ENCODE measurements around the gene GPS1.

Gene GPS1

DNA sequence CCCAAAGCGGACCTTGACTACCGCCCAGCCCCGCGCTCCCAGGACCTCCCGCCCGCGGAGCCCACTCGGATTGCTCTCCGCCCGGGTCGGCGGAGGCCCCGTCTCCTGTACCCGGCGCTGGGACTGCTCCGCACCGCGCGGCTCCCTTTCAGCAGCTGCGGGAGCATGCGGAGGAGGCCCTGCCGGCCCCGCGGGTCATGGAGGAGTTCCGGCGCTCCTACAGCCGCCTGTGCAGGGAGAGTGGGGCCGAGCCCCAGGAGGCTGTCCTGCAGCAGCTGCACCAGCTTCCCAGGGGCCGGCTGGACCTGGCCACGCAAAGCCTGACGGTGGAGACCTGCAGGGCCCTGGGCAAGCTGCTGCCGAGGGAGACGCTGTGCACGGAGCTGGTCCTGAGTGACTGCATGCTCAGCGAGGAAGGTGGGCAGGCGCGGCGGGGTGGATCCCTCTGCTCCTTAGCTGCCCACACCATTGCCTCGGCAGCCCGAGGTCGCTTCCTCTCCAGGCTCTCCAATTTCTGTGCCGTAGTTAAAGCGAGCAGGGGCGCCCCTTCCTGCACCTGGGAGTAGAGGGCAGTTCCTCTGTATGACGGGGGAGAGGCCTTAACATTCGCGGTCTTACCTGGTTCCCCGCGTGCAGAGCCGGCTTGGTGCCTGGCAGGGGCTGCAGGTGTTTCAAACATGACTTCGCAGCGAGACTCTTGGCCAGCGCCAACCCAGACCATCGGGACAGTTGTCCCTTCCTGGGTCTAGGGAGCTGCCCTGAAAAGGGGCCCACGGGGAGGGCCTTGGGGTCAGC, 28.1 kb upstream of the GPS1 start:
- Histone ChIP-seq H3K9ac (ENCODE audit: low read depth, low read length, poor library complexity, severe bottlenecking) (peak overlapping the region; percentile 73), H3F3A (ENCODE audit: low read depth) (no peaks in the 10 kb centered on the region), H3K9me3 (ENCODE audit: insufficient read depth, low read depth, low read length) (no peaks in the 10 kb centered on the region), H2AFZ (ENCODE audit: low read length) (peak overlapping the region; percentile 79), H3K4me1 (ENCODE audit: insufficient read depth, low read length, poor library complexity, severe bottlenecking) (peaks cover 33% of the 10 kb centered on the region), H3K4me3 (ENCODE audit: low read length, poor library complexity, severe bottlenecking) (peak overlapping the region; percentile 89), H4K20me1 (ENCODE audit: insufficient read depth, low read length, poor library complexity, severe bottlenecking) (peaks cover 18% of the 10 kb centered on the region), H3K9me2 (replicated peaks; ENCODE audit: low read depth, low read length) (no peaks in the 10 kb centered on the region), H3K79me2 (ENCODE audit: insufficient read depth, low read length) (peaks cover 22% of the 10 kb centered on the region; the same call in 1 of the 2 replicates), H3K27me3 (ENCODE audit: insufficient read depth, low read length, poor library complexity, severe bottlenecking) (no peaks in the 10 kb centered on the region), H3K36me3 (ENCODE audit: insufficient read depth, low read length) (no peaks in the 10 kb centered on the region), H3K4me2 (ENCODE audit: low read depth, low read length, poor library complexity, severe bottlenecking) (peak overlapping the region; percentile 94)
- TF ChIP-seq, protein P1, sequence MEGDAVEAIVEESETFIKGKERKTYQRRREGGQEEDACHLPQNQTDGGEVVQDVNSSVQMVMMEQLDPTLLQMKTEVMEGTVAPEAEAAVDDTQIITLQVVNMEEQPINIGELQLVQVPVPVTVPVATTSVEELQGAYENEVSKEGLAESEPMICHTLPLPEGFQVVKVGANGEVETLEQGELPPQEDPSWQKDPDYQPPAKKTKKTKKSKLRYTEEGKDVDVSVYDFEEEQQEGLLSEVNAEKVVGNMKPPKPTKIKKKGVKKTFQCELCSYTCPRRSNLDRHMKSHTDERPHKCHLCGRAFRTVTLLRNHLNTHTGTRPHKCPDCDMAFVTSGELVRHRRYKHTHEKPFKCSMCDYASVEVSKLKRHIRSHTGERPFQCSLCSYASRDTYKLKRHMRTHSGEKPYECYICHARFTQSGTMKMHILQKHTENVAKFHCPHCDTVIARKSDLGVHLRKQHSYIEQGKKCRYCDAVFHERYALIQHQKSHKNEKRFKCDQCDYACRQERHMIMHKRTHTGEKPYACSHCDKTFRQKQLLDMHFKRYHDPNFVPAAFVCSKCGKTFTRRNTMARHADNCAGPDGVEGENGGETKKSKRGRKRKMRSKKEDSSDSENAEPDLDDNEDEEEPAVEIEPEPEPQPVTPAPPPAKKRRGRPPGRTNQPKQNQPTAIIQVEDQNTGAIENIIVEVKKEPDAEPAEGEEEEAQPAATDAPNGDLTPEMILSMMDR (conservative IDR thresholded peaks at IDR 0.05; ENCODE audit: low read length) = no peak
- TF ChIP-seq EZH2phosphoT487 (IDR thresholded peaks at IDR 0.05; ENCODE audit: borderline replicate concordance) = no peak

DNA sequence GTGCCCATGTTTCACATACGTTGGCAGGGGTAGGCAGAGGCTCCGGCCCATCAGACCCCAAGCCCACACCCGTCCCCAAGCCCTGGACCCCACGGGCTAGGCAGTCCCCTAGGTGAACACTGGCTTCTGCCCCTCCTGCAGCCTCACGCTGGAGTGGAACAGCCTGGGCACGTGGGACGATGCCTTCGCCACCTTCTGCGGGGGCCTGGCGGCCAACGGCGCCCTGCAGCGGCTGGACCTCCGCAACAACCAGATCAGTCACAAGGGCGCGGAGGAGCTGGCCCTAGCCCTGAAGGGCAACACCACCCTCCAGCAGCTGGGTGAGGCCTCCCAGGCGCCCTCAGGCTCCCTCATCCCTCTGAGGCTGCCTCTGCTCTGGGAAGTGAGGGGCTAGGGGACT, 26.8 kb upstream of the GPS1 start:
- H3K4me3 ChIP-seq (ENCODE audit: low read length, poor library complexity, severe bottlenecking) = peak overlapping the region; percentile 89
- H3K4me2 ChIP-seq (ENCODE audit: low read depth, low read length, poor library complexity, severe bottlenecking) = peak overlapping the region; percentile 94
- H3K4me1 ChIP-seq (ENCODE audit: insufficient read depth, low read length, poor library complexity, severe bottlenecking) = peaks cover 33% of the 10 kb centered on the region
- no peaks in the 10 kb centered on the region for H3K36me3 ChIP-seq (ENCODE audit: insufficient read depth, low read length)
- H3K9me2 ChIP-seq (replicated peaks; ENCODE audit: low read depth, low read length) = no peaks in the 10 kb centered on the region
- H3K9me3 ChIP-seq (ENCODE audit: insufficient read depth, low read depth, low read length) = no peaks in the 10 kb centered on the region
- no peaks in the 10 kb centered on the region for H3F3A ChIP-seq (ENCODE audit: low read depth)
- no peaks in the 10 kb centered on the region for H3K27me3 ChIP-seq (ENCODE audit: insufficient read depth, low read length, poor library complexity, severe bottlenecking)
- TF ChIP-seq EZH2phosphoT487 (IDR thresholded peaks at IDR 0.05; ENCODE audit: borderline replicate concordance) = no peak
- TF ChIP-seq, protein P1 (conservative IDR thresholded peaks at IDR 0.05; ENCODE audit: low read length) = no peak
- peaks cover 18% of the 10 kb centered on the region for H4K20me1 ChIP-seq (ENCODE audit: insufficient read depth, low read length, poor library complexity, severe bottlenecking)
- H3K9ac ChIP-seq (ENCODE audit: low read depth, low read length, poor library complexity, severe bottlenecking) = peak overlapping the region; percentile 73
- peaks cover 22% of the 10 kb centered on the region; the same call in 1 of the 2 replicates for H3K79me2 ChIP-seq (ENCODE audit: insufficient read depth, low read length)
- H2AFZ ChIP-seq (ENCODE audit: low read length) = no peak overlapping the region

DNA sequence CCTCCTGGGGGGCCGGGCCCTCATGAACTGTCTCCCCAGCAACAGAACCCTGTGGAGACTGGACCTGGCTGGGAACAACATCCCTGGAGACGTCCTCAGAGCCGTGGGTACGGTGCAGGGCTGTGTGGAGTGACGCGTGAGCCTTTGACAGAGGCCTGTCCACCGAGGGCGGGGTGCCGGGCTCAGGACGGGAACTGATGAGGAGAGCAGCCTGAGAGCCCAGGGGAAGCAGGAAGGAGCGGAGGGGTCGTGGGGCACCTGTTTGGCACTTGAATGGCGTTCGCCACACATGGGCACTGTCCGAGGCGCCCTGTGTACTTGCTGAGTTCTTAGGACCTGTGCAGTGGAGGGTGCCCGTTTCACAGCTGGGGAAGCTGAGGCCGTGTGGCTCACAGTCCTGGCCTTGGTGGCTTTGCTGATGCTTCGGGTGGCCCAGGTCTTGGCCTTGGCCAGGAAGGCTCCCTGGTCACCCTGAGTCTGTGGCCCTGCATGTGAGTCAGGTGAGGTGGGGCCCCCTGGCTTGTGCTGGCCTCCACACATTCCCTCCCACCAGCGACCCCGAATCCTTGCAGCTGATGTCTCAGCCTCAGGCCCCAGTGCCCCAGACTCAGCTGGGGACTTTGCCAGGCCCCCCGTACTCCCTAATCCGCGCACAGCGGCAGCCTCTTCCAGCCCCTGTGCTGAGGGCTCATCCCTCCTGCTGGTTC, 26.1 kb upstream of the GPS1 start:
- Histone ChIP-seq H3K36me3 (ENCODE audit: insufficient read depth, low read length) (no peaks in the 10 kb centered on the region), H3K79me2 (ENCODE audit: insufficient read depth, low read length) (peaks cover 22% of the 10 kb centered on the region; the same call in 1 of the 2 replicates), H4K20me1 (ENCODE audit: insufficient read depth, low read length, poor library complexity, severe bottlenecking) (peaks cover 13% of the 10 kb centered on the region), H3K27me3 (ENCODE audit: insufficient read depth, low read length, poor library complexity, severe bottlenecking) (no peaks in the 10 kb centered on the region), H3K9me2 (replicated peaks; ENCODE audit: low read depth, low read length) (no peaks in the 10 kb centered on the region), H2AFZ (ENCODE audit: low read length) (no peak overlapping the region), H3K4me2 (ENCODE audit: low read depth, low read length, poor library complexity, severe bottlenecking) (no peak overlapping the region), H3K4me1 (ENCODE audit: insufficient read depth, low read length, poor library complexity, severe bottlenecking) (peaks cover 33% of the 10 kb centered on the region), H3K9me3 (ENCODE audit: insufficient read depth, low read depth, low read length) (no peaks in the 10 kb centered on the region), H3K9ac (ENCODE audit: low read depth, low read length, poor library complexity, severe bottlenecking) (no peak overlapping the region), H3F3A (ENCODE audit: low read depth) (no peaks in the 10 kb centered on the region), H3K4me3 (ENCODE audit: low read length, poor library complexity, severe bottlenecking) (no peak overlapping the region)
- TF ChIP-seq EZH2phosphoT487 (IDR thresholded peaks at IDR 0.05; ENCODE audit: borderline replicate concordance) = no peak
- TF ChIP-seq, protein P1 (conservative IDR thresholded peaks at IDR 0.05; ENCODE audit: low read length) = no peak
